HG02870 (cell line): ENCODE results near the gene GATA6.

Experiments
- ATAC-seq: cut with Tn5 transposase; IDR thresholded peaks from one replicate; pipeline ENCODE4 v1.9.1; 2021; ENCODE audit warnings: mild to moderate bottlenecking, moderate library complexity; ENCODE audit not compliant: unreplicated experiment

The GATA6 gene

DNA sequence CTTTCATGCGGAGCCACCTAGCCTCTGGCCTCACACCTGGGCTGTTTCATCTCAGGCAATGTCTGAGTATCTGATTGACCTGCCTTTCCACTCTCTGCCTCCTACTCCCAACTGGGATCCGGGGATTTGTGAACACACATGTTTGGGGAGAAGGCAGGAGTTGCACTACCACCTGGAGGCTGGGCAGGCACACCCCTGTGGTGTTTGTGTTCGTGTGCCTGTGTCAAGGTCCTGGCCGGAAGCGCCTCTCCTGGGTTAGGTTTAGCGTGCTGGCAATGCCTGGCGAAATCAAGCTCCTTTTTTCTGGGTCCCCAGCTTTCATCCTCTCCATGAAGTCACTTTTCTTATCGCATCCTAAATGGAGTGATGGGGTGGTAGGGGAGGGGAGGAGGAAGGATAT lies 63.9 kb downstream of the GATA6 start:
- no peak for ATAC-seq

DNA sequence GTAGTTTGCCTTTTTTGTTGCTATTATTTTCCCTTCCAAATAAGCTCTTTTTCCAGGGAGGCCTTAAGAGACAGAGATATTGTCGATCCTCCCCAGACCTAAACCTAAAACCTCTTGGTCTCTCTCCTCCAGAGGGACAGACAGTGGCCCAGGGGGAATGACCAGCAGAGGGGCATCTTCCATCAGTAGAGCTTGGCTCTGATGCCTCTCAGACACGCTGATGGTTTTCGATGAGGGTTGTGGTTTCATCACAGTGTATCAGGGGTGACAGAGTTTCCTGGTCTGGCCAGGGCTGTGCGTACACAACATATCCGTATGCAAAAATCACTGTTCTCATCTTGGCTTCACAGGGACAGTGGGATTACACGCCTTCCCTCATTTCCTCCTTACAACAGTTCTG lies 68.6 kb downstream of the GATA6 start:
- no peak for ATAC-seq

DNA sequence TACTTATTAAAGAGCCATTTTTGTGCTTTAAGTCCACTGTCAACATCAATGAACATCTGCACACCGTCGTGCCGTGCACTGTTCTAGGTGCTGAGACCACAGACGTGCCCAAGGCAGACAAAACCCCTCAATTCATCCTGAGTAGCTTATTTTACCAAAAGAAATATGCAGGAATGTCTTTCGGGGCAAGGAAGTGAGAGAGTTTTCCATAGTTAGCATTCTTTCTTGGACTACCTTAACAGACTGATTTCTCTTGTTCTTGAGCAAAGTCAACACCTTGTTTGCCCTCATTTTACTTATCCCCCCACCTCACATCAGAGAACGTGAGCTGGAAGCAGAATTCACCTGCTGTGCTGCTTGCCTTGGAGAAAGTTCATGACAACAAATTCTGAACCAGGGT lies 69.3 kb downstream of the GATA6 start:
- no peak for ATAC-seq

- ATAC-seq: no peak
These were observed 72.6 kb downstream of the GATA6 start for GRCh38 chr18:22241921-22242361.

GRCh38 chr18:22243513-22243912 lies 74.1 kb downstream of the GATA6 start:
- no peak for ATAC-seq

- no peak for ATAC-seq
These were observed 80.6 kb downstream of the GATA6 start for GRCh38 chr18:22250026-22250425.

GRCh38 chr18:22250591-22250996 lies 81.2 kb downstream of the GATA6 start:
- no peak for ATAC-seq
